ENCODE measurements around the gene ASTL.

ASTL gene

GRCh38 chr2:96098900-96099590 lies 39.3 kb downstream of the ASTL start:
- H3K36me3 Mint-ChIP-seq = no peaks in the 10 kb centered on the region

GRCh38 chr2:96097951-96098823 lies 40.1 kb downstream of the ASTL start:
- no peaks in the 10 kb centered on the region for H3K4me1 Mint-ChIP-seq (ENCODE audit: low read depth)
- no peaks in the 10 kb centered on the region for H3K36me3 Mint-ChIP-seq
- H3K9me3 Mint-ChIP-seq (ENCODE audit: low read depth) = no peaks in the 10 kb centered on the region
- H3K27ac Mint-ChIP-seq = no peak overlapping the region
- H3K27me3 Mint-ChIP-seq = no peaks in the 10 kb centered on the region
- no peak overlapping the region for H3K4me3 Mint-ChIP-seq

More at GRCh38 chr2:96098900-96099590, 39.3 kb downstream of the ASTL start:
- Mint-ChIP-seq H3K4me3 (no peak overlapping the region), H3K9me3 (ENCODE audit: low read depth) (no peaks in the 10 kb centered on the region), H3K27ac (no peak overlapping the region), H3K4me1 (ENCODE audit: low read depth) (no peaks in the 10 kb centered on the region), H3K27me3 (no peaks in the 10 kb centered on the region)

- Mint-ChIP-seq H3K4me1 (ENCODE audit: low read depth) (no peaks in the 10 kb centered on the region), H3K27me3 (no peaks in the 10 kb centered on the region), H3K36me3 (no peaks in the 10 kb centered on the region), H3K9me3 (ENCODE audit: low read depth) (no peaks in the 10 kb centered on the region), H3K27ac (no peak overlapping the region), H3K4me3 (no peak overlapping the region)
Observed at GRCh38 chr2:96097441-96097840, 40.9 kb downstream of the ASTL start.

GRCh38 chr2:96095116-96095636 lies 43.1 kb downstream of the ASTL start:
- no peak overlapping the region for H3K4me3 Mint-ChIP-seq

GRCh38 chr2:96093528-96093927 lies 44.8 kb downstream of the ASTL start:
- Mint-ChIP-seq H3K4me1 (ENCODE audit: low read depth) (no peaks in the 10 kb centered on the region), H3K4me3 (no peak overlapping the region), H3K27me3 (no peaks in the 10 kb centered on the region), H3K36me3 (no peaks in the 10 kb centered on the region), H3K9me3 (ENCODE audit: low read depth) (no peaks in the 10 kb centered on the region), H3K27ac (no peak overlapping the region)

More at GRCh38 chr2:96095116-96095636, 43.1 kb downstream of the ASTL start:
- Mint-ChIP-seq H3K27me3 (no peaks in the 10 kb centered on the region), H3K27ac (no peak overlapping the region), H3K4me1 (ENCODE audit: low read depth) (no peaks in the 10 kb centered on the region), H3K9me3 (ENCODE audit: low read depth) (no peaks in the 10 kb centered on the region), H3K36me3 (no peaks in the 10 kb centered on the region)

- no peaks in the 10 kb centered on the region for H3K9me3 Mint-ChIP-seq (ENCODE audit: low read depth)
- no peaks in the 10 kb centered on the region for H3K27me3 Mint-ChIP-seq
- no peaks in the 10 kb centered on the region for H3K4me1 Mint-ChIP-seq (ENCODE audit: low read depth)
- no peak overlapping the region for H3K27ac Mint-ChIP-seq
- H3K4me3 Mint-ChIP-seq = no peak overlapping the region
- no peaks in the 10 kb centered on the region for H3K36me3 Mint-ChIP-seq
Observed at GRCh38 chr2:96092951-96093350, 45.4 kb downstream of the ASTL start.

GRCh38 chr2:96092573-96092877 lies 45.8 kb downstream of the ASTL start:
- no peak overlapping the region for H3K27ac Mint-ChIP-seq
- no peaks in the 10 kb centered on the region for H3K27me3 Mint-ChIP-seq
- no peaks in the 10 kb centered on the region for H3K9me3 Mint-ChIP-seq (ENCODE audit: low read depth)
- H3K4me3 Mint-ChIP-seq = no peak overlapping the region
- H3K36me3 Mint-ChIP-seq = no peaks in the 10 kb centered on the region
- H3K4me1 Mint-ChIP-seq (ENCODE audit: low read depth) = no peaks in the 10 kb centered on the region

GRCh38 chr2:96091711-96092572 lies 46.4 kb downstream of the ASTL start:
- H3K27ac Mint-ChIP-seq = no peak overlapping the region
- H3K36me3 Mint-ChIP-seq = no peaks in the 10 kb centered on the region
- no peaks in the 10 kb centered on the region for H3K4me1 Mint-ChIP-seq (ENCODE audit: low read depth)
- H3K9me3 Mint-ChIP-seq (ENCODE audit: low read depth) = peaks cover 5% of the 10 kb centered on the region
- H3K4me3 Mint-ChIP-seq = no peak overlapping the region
- no peaks in the 10 kb centered on the region for H3K27me3 Mint-ChIP-seq

GRCh38 chr2:96091141-96091710 lies 47.1 kb downstream of the ASTL start:
- no peaks in the 10 kb centered on the region for H3K36me3 Mint-ChIP-seq
- H3K27me3 Mint-ChIP-seq = no peaks in the 10 kb centered on the region
- peaks cover 8% of the 10 kb centered on the region for H3K9me3 Mint-ChIP-seq (ENCODE audit: low read depth)
- H3K4me1 Mint-ChIP-seq (ENCODE audit: low read depth) = no peaks in the 10 kb centered on the region
- H3K4me3 Mint-ChIP-seq = no peak overlapping the region
- no peak overlapping the region for H3K27ac Mint-ChIP-seq

GRCh38 chr2:96090196-96090926 lies 47.9 kb downstream of the ASTL start:
- Mint-ChIP-seq H3K27me3 (no peaks in the 10 kb centered on the region), H3K36me3 (no peaks in the 10 kb centered on the region), H3K27ac (no peak overlapping the region), H3K4me3 (no peak overlapping the region), H3K9me3 (ENCODE audit: low read depth) (peaks cover 8% of the 10 kb centered on the region), H3K4me1 (ENCODE audit: low read depth) (no peaks in the 10 kb centered on the region)

GRCh38 chr2:96089356-96090195 lies 48.7 kb downstream of the ASTL start:
- Mint-ChIP-seq H3K4me3 (no peak overlapping the region), H3K4me1 (ENCODE audit: low read depth) (no peaks in the 10 kb centered on the region)

GRCh38 chr2:96088340-96089335 lies 49.7 kb downstream of the ASTL start:
- Mint-ChIP-seq H3K27me3 (peaks cover 2% of the 10 kb centered on the region), H3K4me1 (ENCODE audit: low read depth) (no peaks in the 10 kb centered on the region)

More at GRCh38 chr2:96089356-96090195, 48.7 kb downstream of the ASTL start:
- no peak overlapping the region for H3K27ac Mint-ChIP-seq
- H3K9me3 Mint-ChIP-seq (ENCODE audit: low read depth) = peaks cover 8% of the 10 kb centered on the region
- no peaks in the 10 kb centered on the region for H3K27me3 Mint-ChIP-seq
- H3K36me3 Mint-ChIP-seq = no peaks in the 10 kb centered on the region

More at GRCh38 chr2:96088340-96089335, 49.7 kb downstream of the ASTL start:
- Mint-ChIP-seq H3K27ac (no peak overlapping the region), H3K4me3 (no peak overlapping the region), H3K36me3 (no peaks in the 10 kb centered on the region), H3K9me3 (ENCODE audit: low read depth) (peaks cover 8% of the 10 kb centered on the region)
